Loucy (cell line): ENCODE measurements around the gene TMEM119.

ENCODE experiments used
- CTCF ChIP-seq: fragments of 200-600 bp; sonication (generic); conservative IDR thresholded peaks from 2 replicates; pipeline ENCODE4 v1.5.1; 2014; ENCODE audit warnings: mild to moderate bottlenecking, antibody characterized with exemption, low read length
- EZH2phosphoT487 ChIP-seq: fragments of 200-600 bp; IDR thresholded peaks from 2 replicates; pipeline ENCODE4 v1.6.1; 2018; ENCODE audit warnings: antibody characterized with exemption, mild to moderate bottlenecking, moderate library complexity, borderline replicate concordance

- TF ChIP-seq CTCF (no peak), EZH2phosphoT487 (no peak)
Measured at GRCh38 chr12:108547686-108548085, 50.2 kb downstream of the TMEM119 start.
